NCI-H82 (cell line): ENCODE results near the gene STX4.

Source experiments
- DNase-seq: peaks from one replicate; lab custom pipeline; 2025; lab: John Stamatoyannopoulos, UW

STX4 gene

GRCh38 chr16:31032736-31033708 lies at the start of gene STX4:
Gene STX4, plus strand, starts transcription at chr16:31033558. Its CDS starts 248 bp downstream, at chr16:31033806.
- peak; percentile 94 for DNase-seq

GRCh38 chr16:30983898-30984610 lies 49.3 kb upstream of the STX4 start:
- DNase-seq = no peak

- DNase-seq = peak; percentile 85
Observed at GRCh38 chr16:30984669-30985400, 48.5 kb upstream of the STX4 start, which contains the start of gene HSD3B7. Gene HSD3B7, plus strand, starts transcription at chr16:30985207. Its CDS starts 452 bp downstream, at chr16:30985659.

- DNase-seq = peak; percentile 28
Observed at GRCh38 chr16:30985401-30986128, 47.8 kb upstream of the STX4 start.

- no peak for DNase-seq
Observed at GRCh38 chr16:30986129-30986991, 47.0 kb upstream of the STX4 start.

- no peak for DNase-seq
Observed at GRCh38 chr16:30987581-30988190, 45.7 kb upstream of the STX4 start.

GRCh38 chr16:30989469-30990047 lies 43.8 kb upstream of the STX4 start:
- DNase-seq = no peak

GRCh38 chr16:30990105-30990504 lies 43.3 kb upstream of the STX4 start:
- no peak for DNase-seq

- no peak for DNase-seq
Observed at GRCh38 chr16:30991052-30991451, 42.3 kb upstream of the STX4 start.

- no peak for DNase-seq
Observed at GRCh38 chr16:30992276-30992780, 41.0 kb upstream of the STX4 start.

- DNase-seq = no peak
Observed at GRCh38 chr16:30992931-30993816, 40.2 kb upstream of the STX4 start.

GRCh38 chr16:30995927-30996323 lies 37.4 kb upstream of the STX4 start:
- DNase-seq = no peak

- no peak for DNase-seq
Observed at GRCh38 chr16:30996324-30996984, 36.9 kb upstream of the STX4 start.

GRCh38 chr16:30996985-30997724 lies 36.2 kb upstream of the STX4 start:
- peak; percentile 26 for DNase-seq

GRCh38 chr16:30997725-30998711 lies 35.3 kb upstream of the STX4 start:
- DNase-seq = no peak
